ENCODE measurements around the gene LNPEP. TPM values are rescaled to one million over a fixed set of nuclear protein-coding genes. Genes with fewer than 3 reads are reported as not detected.
A peak's percentile ranks its signal among the peaks of the same experiment; 100 is the strongest.

The LNPEP gene
- total RNA-seq, 1 donor from 2014 or later: 24.2 TPM

- no peak overlapping the region for H3K27ac Mint-ChIP-seq
- DNase-seq (ENCODE audit: low spot score, unreplicated experiment): no peak
- peaks cover 9% of the 10 kb centered on the region for H3K4me1 Mint-ChIP-seq (ENCODE audit: low read depth)
- peaks cover 3% of the 10 kb centered on the region for H3K9me3 Mint-ChIP-seq (ENCODE audit: low read depth)
- no peaks in the 10 kb centered on the region for H3K27me3 Mint-ChIP-seq
- H3K36me3 Mint-ChIP-seq (ENCODE audit: insufficient read depth): peaks cover 5% of the 10 kb centered on the region
- TF ChIP-seq, protein P1, sequence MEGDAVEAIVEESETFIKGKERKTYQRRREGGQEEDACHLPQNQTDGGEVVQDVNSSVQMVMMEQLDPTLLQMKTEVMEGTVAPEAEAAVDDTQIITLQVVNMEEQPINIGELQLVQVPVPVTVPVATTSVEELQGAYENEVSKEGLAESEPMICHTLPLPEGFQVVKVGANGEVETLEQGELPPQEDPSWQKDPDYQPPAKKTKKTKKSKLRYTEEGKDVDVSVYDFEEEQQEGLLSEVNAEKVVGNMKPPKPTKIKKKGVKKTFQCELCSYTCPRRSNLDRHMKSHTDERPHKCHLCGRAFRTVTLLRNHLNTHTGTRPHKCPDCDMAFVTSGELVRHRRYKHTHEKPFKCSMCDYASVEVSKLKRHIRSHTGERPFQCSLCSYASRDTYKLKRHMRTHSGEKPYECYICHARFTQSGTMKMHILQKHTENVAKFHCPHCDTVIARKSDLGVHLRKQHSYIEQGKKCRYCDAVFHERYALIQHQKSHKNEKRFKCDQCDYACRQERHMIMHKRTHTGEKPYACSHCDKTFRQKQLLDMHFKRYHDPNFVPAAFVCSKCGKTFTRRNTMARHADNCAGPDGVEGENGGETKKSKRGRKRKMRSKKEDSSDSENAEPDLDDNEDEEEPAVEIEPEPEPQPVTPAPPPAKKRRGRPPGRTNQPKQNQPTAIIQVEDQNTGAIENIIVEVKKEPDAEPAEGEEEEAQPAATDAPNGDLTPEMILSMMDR (IDR thresholded peaks at IDR 0.05; ENCODE audit: unreplicated experiment): no peak
- no peak overlapping the region for H3K4me3 Mint-ChIP-seq (ENCODE audit: low read depth)
These were observed 10.5 kb downstream of the LNPEP start for GRCh38 chr5:96946381-96946780.

DNA sequence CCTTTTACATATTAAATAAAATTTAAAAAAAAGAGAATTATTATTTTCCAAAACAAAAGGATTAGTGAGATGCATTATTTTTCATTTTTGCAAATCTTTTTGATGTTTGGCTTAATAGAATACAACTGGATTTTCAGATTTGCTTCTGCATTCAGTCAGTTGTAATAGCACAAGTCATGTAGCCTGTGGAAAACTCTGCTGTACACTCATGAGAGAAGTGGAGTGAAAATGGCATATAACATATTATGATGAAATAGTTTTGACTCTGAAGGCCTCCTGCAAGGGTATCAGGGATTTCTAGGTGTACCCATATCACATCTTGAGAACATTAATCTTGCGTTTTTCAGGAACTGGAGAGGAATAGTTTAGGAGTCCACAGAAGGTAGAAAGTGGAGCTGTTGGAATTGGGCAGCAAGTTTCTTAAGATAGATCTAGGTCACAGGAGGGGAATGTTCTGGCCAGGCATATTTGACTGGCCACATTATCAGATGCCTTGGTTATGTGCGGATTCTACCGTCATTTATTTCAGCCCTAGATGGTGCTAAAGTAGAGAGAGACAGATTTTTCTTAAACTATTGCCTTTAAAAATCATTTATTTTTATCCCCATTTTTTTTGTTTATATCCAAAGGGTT is 16.4 kb downstream of the LNPEP start:
- TF ChIP-seq, protein P1 (IDR thresholded peaks at IDR 0.05; ENCODE audit: unreplicated experiment): no peak
- Mint-ChIP-seq H3K36me3 (ENCODE audit: insufficient read depth) (peaks cover 2% of the 10 kb centered on the region), H3K4me3 (ENCODE audit: low read depth) (no peak overlapping the region), H3K27me3 (no peaks in the 10 kb centered on the region), H3K27ac (no peak overlapping the region), H3K9me3 (ENCODE audit: low read depth) (peaks cover 3% of the 10 kb centered on the region), H3K4me1 (ENCODE audit: low read depth) (peaks cover 4% of the 10 kb centered on the region)
- no peak for DNase-seq (ENCODE audit: low spot score, unreplicated experiment)

- no peak for DNase-seq (ENCODE audit: low spot score, unreplicated experiment)
- peaks cover 2% of the 10 kb centered on the region for H3K36me3 Mint-ChIP-seq (ENCODE audit: insufficient read depth)
- TF ChIP-seq, protein P1 (IDR thresholded peaks at IDR 0.05; ENCODE audit: unreplicated experiment): no peak
- no peaks in the 10 kb centered on the region for H3K27me3 Mint-ChIP-seq
- H3K4me1 Mint-ChIP-seq (ENCODE audit: low read depth): peaks cover 4% of the 10 kb centered on the region
- peaks cover 3% of the 10 kb centered on the region for H3K9me3 Mint-ChIP-seq (ENCODE audit: low read depth)
- peak overlapping the region; percentile 58 for H3K27ac Mint-ChIP-seq
- H3K4me3 Mint-ChIP-seq (ENCODE audit: low read depth): no peak overlapping the region
These were observed 17.3 kb downstream of the LNPEP start for GRCh38 chr5:96952974-96953730.

- Mint-ChIP-seq H3K4me1 (ENCODE audit: low read depth) (peaks cover 5% of the 10 kb centered on the region), H3K9me3 (ENCODE audit: low read depth) (no peaks in the 10 kb centered on the region), H3K27me3 (no peaks in the 10 kb centered on the region), H3K4me3 (ENCODE audit: low read depth) (no peak overlapping the region), H3K36me3 (ENCODE audit: insufficient read depth) (peaks cover 2% of the 10 kb centered on the region), H3K27ac (no peak overlapping the region)
- DNase-seq (ENCODE audit: low spot score, unreplicated experiment): no peak
- TF ChIP-seq, protein P1 (IDR thresholded peaks at IDR 0.05; ENCODE audit: unreplicated experiment): no peak
These were observed 21.6 kb downstream of the LNPEP start for GRCh38 chr5:96957254-96958049.

GRCh38 chr5:96958977-96959376 is 23.1 kb downstream of the LNPEP start:
- DNase-seq (ENCODE audit: low spot score, unreplicated experiment): no peak
- no peaks in the 10 kb centered on the region for H3K9me3 Mint-ChIP-seq (ENCODE audit: low read depth)
- H3K4me1 Mint-ChIP-seq (ENCODE audit: low read depth): peaks cover 5% of the 10 kb centered on the region
- TF ChIP-seq, protein P1 (IDR thresholded peaks at IDR 0.05; ENCODE audit: unreplicated experiment): no peak
- H3K27me3 Mint-ChIP-seq: no peaks in the 10 kb centered on the region
- no peak overlapping the region for H3K4me3 Mint-ChIP-seq (ENCODE audit: low read depth)
- no peak overlapping the region for H3K27ac Mint-ChIP-seq
- peaks cover 2% of the 10 kb centered on the region for H3K36me3 Mint-ChIP-seq (ENCODE audit: insufficient read depth)
